Myometrial cell (primary cell): ENCODE measurements around the gene SAV1. TPM values are rescaled to one million over a fixed set of nuclear protein-coding genes. Genes with fewer than 3 reads are reported as not detected.

Experiments used
- total RNA-seq: library from RNA; depleted of rRNA; stranded (reverse); fragments of >200 nt; gene quantifications from 2 replicates; pipeline ENCODE4 v1.2.3, GENCODE V29; 2015

Gene SAV1
- total RNA-seq: 21.9 and 33.3 TPM in 2 replicates

DNA sequence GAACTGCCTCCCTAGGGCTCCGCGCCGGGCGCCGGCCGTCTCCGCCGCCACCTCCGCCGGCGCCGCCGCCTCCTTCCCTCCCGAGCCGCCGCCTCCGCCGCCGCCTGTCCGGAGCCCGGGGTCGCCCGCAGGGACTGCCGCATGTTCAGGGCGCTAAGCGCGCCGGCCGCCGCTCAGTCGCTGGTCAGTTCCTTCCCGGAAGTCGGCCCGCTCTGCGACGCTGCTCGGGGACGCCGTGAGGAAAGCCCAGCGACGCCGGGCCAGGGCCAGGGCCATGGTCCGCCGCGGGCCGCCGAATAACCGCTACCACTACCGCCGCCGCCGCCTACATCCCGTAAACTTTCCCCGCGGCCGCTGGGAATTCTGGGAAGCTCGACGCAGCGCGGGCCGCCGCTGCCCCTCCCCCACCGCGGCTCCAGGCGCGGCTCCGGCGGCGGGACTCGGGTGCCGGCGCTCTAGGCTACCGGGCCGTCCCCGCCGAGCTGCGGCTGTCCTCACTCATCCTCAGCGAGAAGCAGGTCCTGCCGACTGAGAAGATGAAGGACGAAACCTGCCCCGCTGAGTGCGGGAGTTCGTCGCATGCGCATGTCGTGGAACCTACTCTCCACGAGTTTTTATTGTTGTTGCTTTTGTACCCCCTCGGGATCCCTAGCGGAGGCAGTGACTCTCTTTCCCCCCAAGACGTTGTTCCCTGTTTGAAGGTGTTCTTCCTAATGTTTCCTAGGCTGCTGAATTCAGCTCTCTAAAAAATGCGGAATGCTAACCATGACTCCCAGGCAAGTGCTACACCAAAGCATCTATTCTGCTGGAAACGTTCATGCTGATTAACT, at the start of gene SAV1:
TSS of gene SAV1 (minus strand) at position 311 of the 830 bp plus-strand sequence. CDS start 339 bp downstream, outside the sequence.

Other genes with a start within 250 kb of the SAV1 start
- gene MAP4K5, start 135.7 kb downstream of the SAV1 start, total RNA-seq: 48.9 and 65.2 TPM in 2 replicates
- 8.7 and 11.0 TPM in 2 replicates for gene ATL1, start 108.2 kb downstream of the SAV1 start, total RNA-seq
- 19.6 and 29.6 TPM in 2 replicates for gene NIN, start 162.9 kb upstream of the SAV1 start, total RNA-seq
- 0.35 TPM in 1 of 2 replicates, not detected in the other for gene ABHD12B, start 203.7 kb upstream of the SAV1 start, total RNA-seq